ENCODE results near the gene PRPH. TPM values are rescaled to one million over a fixed set of nuclear protein-coding genes. Genes with fewer than 3 reads are reported as not detected.

Gene PRPH
- total and polyA plus RNA-seq, 2 of the 13 experiments (the other 11 are each of a cell fraction or from before 2014, with no cell fraction given), result 0.12 TPM; not detected in 1

GRCh38 chr12:49322708-49323523 lies 28.0 kb downstream of the PRPH start, which contains the start of gene TROAP (continued):
- TF ChIP-seq SNAPC5 (CRISPR knock-in tag; IDR thresholded peaks at IDR 0.05; ENCODE audit: borderline replicate concordance), result no peak
- TF ChIP-seq CCDC6 (CRISPR knock-in tag; IDR thresholded peaks at IDR 0.05), result 0 out of 2 replicates have a peak, but pooled peaks have one; percentile 2
- TF ChIP-seq ZMYM4 (CRISPR knock-in tag; IDR thresholded peaks at IDR 0.05), result peak; percentile 89
- peak; percentile 35 for TF ChIP-seq AGO2 (optimal IDR thresholded peaks at IDR 0.05; ENCODE audit: low read depth, low read length)
- 0 out of 2 replicates have a peak, but pooled peaks have one; percentile 29 for TF ChIP-seq SALL2 (CRISPR knock-in tag; IDR thresholded peaks at IDR 0.05)
- TF ChIP-seq NR2F2 (IDR thresholded peaks at IDR 0.05; ENCODE audit: borderline replicate concordance, low read depth), result no peak
- TF ChIP-seq ZNF790 (CRISPR knock-in tag; IDR thresholded peaks at IDR 0.05; ENCODE audit: borderline replicate concordance), result no peak
- no peak for TF ChIP-seq HNF4A (CRISPR knock-in tag; IDR thresholded peaks at IDR 0.05)
- peak; percentile 86 for TF ChIP-seq CREB1 (IDR thresholded peaks at IDR 0.05)
- TF ChIP-seq CREB1 (CRISPR knock-in tag; IDR thresholded peaks at IDR 0.05), result peak; percentile 97
- no peak for TF ChIP-seq XBP1 (CRISPR knock-in tag; IDR thresholded peaks at IDR 0.05)
- no peak for TF ChIP-seq KLF13 (CRISPR knock-in tag; IDR thresholded peaks at IDR 0.05)
- TF ChIP-seq TAF1 (CRISPR knock-in tag; IDR thresholded peaks at IDR 0.05), result peak; percentile 70
- TF ChIP-seq MATR3 (CRISPR knock-in tag; IDR thresholded peaks at IDR 0.05), result no peak
- TF ChIP-seq ZBED4 (CRISPR knock-in tag; IDR thresholded peaks at IDR 0.05; ENCODE audit: borderline replicate concordance), result peak; percentile 28; the same call in 1 of the 2 replicates
- peak; percentile 62 for TF ChIP-seq SALL1 (CRISPR knock-in tag; IDR thresholded peaks at IDR 0.05)
- no peak for TF ChIP-seq KDM4B (CRISPR knock-in tag; IDR thresholded peaks at IDR 0.05)
- TF ChIP-seq PHF21A (CRISPR knock-in tag; IDR thresholded peaks at IDR 0.05), result peak; percentile 87
- no peak for TF ChIP-seq KLF15 (CRISPR knock-in tag; IDR thresholded peaks at IDR 0.05; ENCODE audit: borderline replicate concordance)
- TF ChIP-seq ZNF143 (CRISPR knock-in tag; IDR thresholded peaks at IDR 0.05), result no peak
- TF ChIP-seq ZNF513 (CRISPR knock-in tag; conservative IDR thresholded peaks at IDR 0.05), result no peak
- TF ChIP-seq YY1 (IDR thresholded peaks at IDR 0.05; ENCODE audit: insufficient read depth, insufficient replicate concordance, low read depth, low read length), result peak; percentile 88
- 0 out of 2 replicates have a peak, but pooled peaks have one; percentile 47 for TF ChIP-seq PBX3 (CRISPR knock-in tag; IDR thresholded peaks at IDR 0.05; ENCODE audit: borderline replicate concordance)
- no peak for TF ChIP-seq MLLT10 (CRISPR knock-in tag; IDR thresholded peaks at IDR 0.05)

Measured in HepG2 (cell line).